ENCODE data around the gene P2RY2.

The P2RY2 gene

DNA sequence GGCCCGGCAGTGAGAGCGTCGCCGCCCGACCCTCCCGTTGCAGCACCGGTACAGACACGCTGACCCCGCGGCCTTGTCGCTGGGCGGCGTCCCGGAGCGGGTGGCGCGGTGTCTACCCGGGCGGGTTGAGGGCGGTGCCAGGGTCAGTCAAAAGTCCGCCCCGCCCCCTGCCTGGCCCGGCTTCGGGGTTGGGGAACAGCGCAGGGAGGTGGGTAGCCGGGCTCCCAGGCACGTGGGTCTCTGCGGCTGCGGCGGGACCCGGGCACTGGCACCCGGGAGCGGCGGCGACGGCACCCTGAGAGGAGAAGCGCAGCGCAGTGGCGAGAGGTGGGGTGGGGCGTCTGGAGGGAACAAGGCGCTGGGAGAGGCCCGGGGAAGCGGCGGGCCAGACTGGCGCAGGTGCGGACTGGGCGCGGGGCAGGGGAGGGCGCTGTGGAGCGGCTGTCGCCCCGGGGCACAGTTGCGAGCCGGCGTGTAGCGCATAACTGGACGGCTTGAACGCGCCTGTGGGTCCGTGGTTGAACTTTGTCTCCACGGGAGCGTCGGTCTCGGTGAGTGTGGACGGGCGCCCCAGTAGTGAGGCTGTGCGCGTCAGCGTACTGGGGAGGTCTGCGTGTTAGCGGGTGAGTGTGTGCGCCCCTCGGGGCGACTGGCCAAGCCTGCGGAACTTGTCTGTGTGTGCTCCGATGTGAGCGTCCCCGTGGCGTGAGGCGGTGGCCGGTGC lies at the start of gene P2RY2:
P2RY2 (plus strand) TSS at position 176 of the 724 bp plus-strand sequence. CDS start 15,879 bp downstream, outside the sequence.
- no peak for DNase-seq

DNA sequence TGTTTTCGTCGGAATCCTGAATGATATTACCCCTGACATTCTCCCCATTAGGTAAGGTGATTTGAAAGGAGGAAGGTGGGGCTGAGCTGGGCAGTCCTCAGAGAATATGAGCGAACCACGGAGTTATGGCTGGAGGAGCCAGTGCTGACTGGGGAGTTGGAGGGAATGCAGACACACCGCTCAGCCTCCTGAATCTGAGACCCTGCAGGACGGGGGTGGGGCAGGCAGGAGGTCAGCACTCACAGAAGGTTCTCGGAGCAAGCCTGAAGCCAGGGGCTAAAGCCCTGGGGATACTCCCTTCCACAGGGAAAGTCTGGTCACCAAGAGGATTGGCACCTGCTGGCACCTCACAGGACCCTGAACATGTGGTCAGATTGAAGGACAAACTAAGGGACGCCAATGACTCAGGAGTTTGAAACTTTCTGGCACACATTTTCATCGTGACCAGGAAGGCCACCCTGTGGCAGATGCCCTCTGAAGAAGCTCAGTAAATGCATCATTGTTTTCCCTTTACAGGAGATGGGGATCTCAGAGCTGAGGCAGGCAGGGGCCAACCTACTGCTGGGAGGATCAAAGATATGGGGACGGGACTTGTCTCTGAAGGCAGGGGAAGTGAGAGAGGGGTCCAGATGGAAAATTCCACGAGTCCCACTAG lies 49.0 kb upstream of the P2RY2 start:
- DNase-seq: no peak

DNA sequence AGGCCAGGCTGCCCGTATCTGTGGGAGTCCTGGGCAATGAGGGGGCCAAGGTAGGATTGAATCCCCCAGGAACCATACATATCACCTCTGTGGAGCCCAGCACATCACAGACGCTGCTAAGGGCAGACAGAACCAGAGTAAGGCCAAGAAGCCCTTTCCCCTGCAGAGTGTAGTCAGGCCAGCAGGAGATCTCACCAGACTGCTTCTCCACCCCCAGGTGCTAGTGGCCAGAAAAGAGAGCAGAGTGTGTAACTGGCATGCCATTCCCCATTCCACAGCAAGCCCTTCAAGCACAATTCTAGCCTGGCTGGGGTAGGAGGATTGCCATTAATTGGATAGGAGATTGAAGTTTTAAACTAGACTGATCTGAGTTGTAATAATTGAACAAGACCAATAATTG lies 47.9 kb upstream of the P2RY2 start:
- DNase-seq: no peak

DNA sequence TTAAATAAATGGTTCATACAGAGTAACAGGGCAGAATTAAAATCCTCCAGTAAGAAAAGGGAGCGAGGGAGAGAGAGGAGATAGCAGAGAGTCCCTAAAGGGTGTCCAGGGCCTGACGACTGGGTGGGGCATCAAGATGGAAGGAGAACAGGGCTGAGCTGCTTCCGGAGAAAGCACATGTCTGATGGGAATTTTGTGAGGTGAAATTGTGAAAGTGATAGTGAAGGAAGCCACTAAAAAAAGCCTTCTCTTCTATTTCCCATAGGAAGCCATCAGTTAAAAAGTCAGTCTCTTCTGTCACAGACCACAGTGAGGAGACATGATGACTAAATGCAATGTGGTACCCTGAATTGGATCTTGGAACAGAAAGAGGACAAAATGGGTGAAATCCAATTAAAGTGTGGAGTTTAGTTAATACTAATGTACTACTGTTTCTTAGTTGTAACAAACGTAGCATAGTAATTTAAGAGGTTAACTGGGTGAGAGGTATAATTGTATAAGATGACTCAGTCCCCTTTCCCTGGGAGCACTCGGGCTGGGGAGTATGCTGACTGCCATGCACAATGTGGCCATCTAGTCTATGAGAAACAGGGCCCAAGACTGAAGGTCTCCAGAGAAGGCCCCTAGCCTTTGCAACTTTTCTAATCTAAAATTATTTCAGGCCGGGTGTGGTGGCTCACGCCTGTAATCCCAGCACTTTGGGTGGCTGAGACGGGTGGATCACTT lies 46.5 kb upstream of the P2RY2 start:
- DNase-seq: no peak

DNA sequence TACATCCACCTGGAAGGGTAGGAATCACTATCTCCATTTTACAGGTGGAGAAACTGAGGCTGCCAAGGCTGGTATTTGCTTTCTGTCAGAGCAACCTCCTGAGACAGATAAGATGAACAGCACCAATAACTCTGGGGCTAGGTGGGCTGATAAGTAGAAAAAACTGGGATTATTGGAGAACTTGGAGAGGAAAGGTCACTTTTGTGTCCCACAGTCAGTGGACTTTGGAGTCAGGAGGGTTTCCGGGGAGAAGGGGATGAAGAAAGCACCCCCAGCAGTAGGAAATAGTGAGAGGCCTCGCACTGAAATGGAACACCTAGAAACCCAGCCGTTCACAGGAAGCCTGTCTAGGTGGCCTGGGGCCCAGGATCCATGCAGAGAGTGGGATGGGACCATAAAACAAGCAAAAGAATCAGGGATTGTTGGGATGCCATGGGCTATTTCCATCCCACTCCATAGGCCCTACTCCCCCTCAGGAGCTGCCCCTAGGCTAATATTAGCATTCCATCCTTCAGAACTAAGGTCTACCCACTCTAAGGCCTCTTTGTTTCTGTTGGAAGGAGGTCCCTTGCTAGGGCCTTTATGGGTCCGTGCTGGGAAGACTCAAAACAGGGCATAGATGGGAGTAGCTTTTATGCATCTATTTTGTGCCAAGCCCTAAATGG lies 45.0 kb upstream of the P2RY2 start:
- no peak for DNase-seq

DNA sequence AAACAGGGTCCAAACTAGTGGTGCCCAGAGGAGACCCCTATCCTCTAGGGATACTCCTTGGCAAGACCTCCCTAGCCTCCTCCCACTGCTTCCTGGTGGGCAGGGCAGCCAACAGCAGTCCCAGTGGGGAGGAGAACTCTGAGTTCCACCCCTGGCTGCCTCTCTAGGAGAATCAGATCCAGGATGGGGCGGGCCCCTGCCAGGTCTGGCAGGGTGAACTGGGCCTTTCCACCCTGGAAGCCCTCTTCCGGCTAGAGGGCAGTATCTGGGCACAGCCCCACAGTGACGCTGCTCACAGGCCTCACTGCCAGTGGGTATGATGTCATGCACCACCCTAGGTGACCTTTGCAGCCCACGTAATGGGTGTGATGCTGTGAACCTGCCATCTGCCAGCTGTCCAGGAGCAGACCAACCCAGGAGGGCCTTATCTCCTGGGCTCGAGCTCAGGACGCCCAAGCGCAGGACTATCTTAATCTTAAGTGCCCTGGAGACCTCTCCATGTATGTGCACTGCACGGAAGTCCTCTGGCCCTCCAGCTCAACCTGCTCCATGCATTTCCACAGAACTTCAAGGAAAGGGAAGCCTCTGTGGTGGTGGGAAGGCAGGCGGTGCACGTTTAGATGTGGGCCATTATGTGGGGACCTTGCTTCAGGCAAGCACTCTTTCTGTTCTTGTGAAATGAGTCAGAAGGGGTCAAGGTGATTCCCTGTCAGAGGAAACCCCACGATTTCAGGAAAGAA lies 44.2 kb upstream of the P2RY2 start:
- no peak for DNase-seq

DNA sequence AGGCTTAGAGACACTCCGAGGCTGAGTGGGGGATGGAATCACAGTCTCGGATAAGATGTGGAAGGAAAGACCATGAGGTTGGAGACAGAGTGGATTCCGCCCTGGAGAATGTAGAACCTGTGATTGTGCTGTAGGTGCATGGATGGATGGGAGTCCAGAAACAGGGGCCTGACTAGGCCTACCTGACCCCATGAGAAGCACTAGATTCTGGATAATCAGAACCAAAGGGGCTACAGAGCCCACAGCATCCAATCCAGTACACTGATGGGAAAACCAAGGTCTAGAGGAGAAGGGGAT lies 43.6 kb upstream of the P2RY2 start:
- DNase-seq: no peak

DNA sequence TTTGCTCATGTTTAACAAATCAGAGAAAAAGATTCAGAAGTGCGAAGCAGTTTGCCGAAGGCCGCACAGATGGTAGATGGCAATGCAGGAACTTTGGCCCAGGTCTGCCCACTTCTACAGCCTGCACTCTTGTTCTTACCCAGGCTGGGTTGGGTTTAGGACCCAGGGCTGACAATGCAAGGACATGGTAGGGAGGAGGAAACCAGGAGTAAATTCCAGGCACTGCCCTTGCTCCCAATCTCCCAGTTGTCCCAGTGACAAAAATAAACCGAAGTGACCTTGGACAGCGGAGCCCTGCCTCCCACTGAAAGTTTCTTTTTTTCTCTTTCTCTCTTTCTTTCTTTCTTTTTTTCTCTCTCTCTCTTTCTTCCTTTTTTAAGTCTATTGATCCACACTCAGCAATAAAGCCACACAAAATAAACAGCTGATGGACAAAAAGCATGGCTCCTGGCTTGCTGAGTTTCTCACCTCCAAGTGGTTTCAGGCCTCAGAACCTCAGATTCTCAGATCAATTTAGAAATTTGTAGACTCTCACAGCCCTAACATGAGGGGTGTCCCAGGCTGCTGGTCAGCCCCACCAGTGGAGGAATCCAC lies 42.4 kb upstream of the P2RY2 start:
- no peak for DNase-seq

DNA sequence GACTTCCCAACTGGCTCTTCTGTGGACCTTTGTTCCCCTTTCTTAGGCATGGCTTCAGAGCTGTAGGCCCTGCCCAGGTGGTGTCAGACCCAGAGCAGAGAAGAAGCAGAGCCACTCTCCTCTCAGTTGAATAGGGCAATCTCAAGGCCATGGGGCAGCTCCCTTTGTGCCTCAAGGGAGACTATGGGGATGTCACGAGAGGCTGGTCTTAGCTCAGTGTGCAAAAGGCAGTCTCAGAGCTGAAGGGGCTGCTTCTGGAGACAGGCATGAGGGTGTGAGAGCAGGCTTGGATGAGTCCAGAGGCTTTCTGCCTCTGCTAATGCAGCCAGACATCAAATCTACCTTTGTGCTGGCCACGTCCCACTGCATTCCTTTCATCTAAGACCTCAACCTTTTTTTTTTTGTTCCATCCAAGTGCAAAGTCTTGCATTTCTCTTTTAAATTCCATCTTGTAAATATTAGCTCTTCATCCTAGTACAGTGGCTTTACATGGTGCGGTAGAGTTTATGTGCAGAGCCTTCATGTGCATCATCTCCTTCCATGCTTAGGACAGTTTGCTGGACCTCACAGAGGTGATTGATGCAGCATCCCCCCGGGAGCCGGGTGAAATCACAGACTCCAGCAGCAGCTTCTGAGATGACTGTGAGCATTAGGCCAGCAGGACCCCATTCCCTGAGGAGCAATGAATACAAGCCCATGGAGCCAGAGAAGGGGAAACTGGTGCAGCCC lies 41.8 kb upstream of the P2RY2 start:
- DNase-seq: no peak

DNA sequence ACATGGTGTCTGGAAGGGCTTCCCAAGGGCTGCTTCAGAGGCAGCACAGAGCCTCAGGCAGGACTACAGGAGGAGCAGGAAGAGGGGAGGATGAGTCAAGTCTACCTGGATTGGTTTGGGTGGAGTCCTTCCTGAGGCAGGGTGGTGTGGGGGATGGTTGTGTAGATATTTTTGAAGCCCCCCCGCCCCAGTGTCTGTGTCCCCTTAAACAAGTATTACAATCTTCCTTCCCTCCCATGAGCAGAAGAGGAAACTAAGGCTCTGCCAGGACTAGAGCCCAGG lies 41.3 kb upstream of the P2RY2 start:
- no peak for DNase-seq

DNA sequence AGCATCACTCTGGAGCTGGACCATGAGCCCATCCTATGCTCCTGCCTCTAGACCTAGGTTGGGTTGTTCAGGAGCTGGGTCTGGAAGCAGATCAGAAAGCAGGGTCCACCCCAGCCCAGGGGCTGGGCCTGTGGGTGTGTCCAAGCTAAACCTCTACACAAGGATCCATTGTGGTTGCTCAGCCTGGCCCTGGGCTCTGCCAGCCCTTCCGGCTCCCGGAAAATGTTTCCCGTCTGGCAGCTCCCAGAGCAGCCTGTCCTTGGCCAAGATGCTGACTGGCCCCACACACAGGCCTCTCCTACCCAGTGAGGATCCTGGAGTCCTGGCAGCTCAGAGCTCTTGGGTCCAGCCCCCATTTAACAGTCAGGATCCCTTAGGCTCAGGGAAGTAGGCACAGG lies 40.7 kb upstream of the P2RY2 start:
- no peak for DNase-seq

DNA sequence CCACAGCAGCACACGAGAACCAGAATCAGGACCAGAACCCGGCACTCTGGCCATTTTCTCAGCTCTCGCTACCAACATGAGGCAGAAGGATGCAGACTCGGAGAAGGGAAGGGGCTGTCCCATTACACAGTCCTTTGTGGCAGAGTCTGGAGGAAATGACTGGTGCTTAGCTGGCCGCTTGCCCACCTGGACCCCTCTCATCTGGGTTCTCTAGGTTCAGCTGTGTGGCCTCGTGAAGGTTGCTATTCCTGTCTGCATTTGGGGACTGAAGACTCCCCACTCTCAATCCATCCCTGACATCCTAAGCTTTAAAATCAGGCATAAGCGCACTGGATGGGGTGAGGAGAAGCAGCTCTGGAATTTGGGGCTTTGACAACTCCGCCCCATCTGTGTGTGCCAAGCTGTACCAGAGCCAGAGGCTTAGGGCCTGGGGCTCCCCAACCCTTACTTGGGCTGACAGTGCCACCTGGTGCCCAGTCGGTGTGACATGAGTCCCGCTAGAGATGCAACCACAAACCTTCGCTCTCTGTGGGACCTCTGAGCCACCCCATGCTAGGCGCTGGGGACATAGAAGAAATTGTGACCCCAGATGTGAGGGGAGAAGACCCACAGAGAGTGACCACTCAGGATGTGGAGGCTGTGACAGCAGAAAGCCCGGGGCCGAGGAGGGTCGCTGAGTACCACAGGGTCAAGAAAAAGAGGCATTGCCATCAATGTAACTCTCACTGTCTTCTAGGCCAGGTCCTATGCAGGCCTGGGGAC lies 40.1 kb upstream of the P2RY2 start:
- peak; percentile 78 to 79 for DNase-seq

DNA sequence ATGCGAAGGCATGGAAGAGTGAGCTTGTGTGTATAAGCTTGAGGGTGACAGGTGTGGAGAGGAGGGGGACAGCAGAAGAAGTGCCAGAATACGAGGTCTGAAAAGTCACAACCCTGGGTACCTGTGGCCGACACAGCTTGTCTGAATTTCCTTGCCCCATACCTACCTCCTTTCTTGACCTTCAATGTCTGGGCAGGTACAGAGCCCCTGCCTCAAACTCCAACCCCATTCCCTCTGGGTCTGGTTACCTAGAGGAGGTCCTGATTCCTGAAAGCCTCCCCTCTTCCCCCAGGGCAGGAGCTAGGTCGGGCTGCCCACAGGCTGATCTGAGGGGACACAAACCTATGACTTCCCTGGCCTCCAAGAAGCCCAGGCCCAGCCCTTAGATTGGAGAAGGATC lies 39.4 kb upstream of the P2RY2 start:
- DNase-seq: no peak

DNA sequence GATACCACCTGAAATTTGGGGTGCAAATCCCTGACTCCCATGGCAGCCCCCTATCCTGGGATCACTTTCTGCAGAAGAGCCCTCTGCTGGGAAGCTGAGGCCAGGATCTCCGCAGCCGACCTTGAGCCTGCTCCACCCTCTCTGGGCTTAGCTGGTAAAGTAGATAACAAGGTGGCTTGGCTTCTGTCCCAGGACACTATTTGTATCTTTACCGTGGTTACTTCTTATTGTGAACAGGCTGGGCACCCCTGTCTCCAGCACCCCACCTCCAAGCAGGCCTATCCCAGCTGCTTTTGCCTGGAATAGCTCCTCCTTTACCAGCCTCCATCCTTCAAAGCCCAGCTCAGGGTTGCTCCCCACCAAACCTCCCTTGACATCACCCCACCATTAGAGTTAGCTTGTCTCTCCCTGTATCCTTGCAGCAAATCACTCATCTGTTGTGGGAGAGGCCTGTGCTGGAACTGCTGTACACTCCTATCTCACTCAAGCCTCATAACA lies 35.2 kb upstream of the P2RY2 start:
- DNase-seq: no peak

DNA sequence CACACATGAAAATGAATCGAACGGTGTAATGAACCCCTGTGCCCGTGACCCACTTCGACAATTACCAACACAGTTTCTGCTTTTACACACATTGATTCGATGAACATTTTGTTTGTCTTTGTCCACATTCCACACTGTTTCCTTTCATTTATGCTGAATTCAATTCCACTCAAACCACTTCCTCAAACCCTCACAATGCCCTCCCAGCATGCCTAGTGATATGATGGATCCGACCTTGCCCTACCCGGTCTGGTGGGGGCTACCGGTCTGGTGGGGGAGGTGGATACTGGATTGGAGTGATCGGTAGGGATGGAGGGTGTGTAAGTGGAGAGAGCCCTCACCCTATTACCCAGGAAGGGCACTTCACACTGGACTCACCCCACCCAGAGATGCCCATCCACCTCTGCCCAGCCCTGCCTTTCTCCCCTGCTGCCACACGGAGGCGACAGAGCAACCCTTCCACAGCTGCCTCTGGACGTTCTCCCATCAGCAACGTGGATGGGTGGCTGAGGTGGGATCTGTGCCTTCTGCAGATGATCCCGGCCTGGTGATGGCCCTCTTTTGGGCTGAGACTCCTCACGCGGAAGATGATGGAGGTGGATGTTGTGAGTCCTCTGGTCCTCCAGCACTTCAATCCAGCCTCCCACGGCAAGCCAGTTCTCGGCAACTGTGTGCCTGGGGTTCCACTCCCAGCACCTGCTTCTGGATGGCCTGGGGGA lies 33.0 kb upstream of the P2RY2 start:
- DNase-seq: peak; percentile 17 to 27

DNA sequence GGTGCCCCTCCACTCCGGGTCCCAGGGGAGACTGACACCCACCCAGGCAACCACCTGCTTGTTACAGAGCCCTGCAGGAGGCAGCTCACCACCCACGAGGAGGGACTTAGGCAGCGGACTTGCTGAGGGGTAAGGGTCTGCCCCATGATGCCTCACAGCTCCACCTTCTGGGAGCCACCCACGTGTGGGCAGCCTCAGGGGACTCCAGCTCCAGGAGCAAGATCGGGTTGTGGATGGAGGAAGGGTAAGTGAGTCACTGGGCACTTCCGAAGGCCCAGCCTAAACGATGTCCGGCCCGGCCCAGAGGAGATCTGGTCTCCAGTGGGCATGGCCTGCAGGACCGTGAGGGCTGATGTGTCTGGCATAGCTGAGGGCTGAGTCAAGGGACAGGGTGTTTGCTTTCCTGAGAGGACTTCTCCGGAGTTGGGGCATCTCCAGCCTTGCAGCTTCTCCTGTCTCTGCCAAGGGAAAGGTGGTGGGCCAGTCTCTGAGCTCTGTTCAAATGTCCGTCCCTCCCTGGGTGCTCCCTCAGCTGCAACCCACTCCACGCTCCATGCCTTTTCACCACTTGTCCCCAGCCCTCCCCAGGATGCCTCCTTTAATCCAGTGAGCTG lies 32.3 kb upstream of the P2RY2 start:
- no peak for DNase-seq

DNA sequence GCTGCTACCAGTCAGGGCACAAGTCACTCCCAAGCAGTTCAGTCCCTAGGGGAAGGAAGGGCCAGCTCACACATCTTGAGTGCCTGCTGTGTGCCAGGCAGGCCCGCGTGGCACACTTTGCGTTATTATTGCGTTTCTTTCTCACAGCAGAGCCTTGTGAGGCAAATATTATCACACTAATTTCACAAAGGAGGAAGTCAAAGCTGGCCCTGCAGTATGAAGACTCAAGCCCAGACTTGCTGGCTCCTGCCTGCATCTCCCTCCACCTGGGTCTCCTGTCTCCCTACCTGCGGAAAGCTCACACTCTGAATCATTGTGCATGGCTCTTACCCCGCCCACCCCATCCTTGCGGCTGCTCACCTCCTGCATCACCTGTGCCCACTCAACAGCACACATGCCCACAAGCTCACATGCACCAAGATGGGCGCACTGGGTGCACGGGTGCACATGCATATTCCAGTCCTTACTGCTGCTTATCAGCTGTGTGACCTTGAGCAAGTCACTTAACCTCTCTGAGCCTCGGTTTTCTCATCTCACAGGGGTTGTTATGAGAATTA lies 31.7 kb upstream of the P2RY2 start:
- DNase-seq: no peak

DNA sequence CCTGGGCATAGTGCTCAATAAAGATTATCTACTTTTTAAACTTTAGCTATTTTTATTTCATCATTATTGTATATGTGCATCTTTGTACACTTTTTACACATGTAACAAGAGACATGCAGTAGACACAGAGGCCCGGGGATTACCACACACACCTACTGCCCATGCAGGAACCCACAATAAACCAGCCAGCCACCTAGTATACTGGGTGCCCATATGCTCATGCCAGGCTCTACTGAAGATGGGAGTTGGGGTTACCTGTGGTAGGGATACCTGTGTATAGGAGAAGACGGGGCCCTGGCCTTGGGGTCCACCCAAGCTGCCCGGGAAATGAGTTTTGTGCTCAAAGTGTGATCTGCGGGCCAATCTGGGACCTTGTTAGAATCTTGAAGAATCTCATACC lies 31.2 kb upstream of the P2RY2 start:
- DNase-seq: no peak

DNA sequence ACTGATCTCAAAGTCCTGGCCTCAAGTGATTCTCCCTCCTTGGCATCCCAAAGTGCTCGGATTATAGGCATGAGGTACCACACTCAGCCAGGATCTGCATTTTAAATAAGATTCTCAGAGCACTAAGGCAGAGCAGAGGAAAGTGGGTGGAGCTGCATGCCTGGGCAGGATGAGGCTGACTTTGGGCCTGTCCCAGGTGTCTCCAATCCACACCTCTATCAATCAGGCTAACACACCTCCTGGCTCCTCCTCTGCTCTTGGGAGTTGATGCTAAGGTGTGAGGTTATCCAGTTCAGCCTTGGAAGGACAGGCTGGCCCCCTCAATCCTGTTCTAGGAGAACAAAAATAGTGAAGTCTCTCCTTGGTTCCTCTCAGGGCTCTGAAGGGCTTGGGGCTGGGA lies 30.2 kb upstream of the P2RY2 start:
- no peak for DNase-seq

DNA sequence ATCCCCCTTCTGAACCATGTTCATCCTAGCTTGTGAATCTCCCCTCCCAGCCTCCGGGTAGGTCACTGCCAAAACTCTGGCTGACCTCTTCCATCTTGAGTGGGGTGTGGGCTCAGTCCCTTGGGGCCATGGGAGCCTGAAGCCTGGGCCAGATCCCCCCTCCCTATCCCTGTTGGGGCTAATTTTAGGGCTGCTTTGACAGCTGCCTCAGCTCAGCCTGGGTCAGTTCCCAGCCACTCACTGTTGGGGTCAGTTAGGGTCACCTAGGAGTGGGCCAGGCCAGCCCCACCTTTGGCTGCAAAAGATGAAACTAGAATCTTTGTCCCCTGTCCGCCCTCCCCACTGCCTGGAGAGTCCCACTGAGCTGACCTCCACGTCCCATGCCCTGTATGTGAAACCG lies 29.8 kb upstream of the P2RY2 start:
- no peak for DNase-seq
